ENCODE measurements around the gene CLMP.

The CLMP gene

DNA sequence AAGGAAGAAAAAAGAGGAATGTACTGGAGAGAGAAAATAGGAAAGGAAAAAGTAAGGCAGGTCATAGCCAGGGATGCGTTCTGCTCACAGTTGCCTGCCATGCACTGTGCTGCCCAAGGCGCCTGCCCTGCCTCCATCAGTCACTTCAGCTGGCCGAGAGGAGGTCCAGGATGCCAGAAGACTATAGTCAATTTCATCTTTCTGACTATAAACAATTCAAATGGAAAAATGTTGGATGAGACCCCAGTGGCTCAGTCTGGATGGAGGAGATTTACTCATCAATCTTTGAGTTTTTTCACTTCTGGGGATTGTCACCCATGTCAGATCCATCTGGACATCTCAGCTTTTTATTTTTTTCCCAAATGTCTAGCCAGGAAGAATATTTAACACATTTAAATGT, 36.7 kb upstream of the CLMP start:
- Histone ChIP-seq H3K36me3 (ENCODE audit: insufficient read depth, low read length) (no peaks in the 10 kb centered on the region), H3K27ac (ENCODE audit: low read depth, low read length) (peak overlapping the region; percentile 37), H3K4me1 (ENCODE audit: insufficient read depth, low read length) (peaks cover 51% of the 10 kb centered on the region)

DNA sequence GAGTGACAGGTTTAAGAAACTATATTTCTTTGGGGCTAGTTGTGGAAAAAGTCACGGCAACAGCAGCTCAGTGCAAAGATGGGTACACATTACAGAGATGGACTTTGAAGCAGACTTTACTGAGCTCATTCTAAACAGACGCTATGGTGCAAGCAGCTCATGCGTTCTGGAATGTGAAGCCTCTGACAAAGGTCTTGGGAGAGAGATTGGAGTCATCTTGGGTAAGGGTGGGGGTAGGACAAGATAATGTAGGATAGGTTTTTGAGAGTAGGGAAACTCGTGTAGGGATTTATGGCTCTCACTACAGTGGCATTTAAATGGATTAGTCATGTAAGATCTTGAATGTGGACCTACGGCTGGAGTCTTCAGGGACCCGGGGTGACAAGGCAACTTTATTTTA, 36.2 kb upstream of the CLMP start:
- Histone ChIP-seq H3K4me1 (ENCODE audit: insufficient read depth, low read length) (peaks cover 51% of the 10 kb centered on the region), H3K36me3 (ENCODE audit: insufficient read depth, low read length) (no peaks in the 10 kb centered on the region), H3K9me3 (ENCODE audit: low read length) (no peaks in the 10 kb centered on the region), H3K4me3 (ENCODE audit: low read depth in 1 of 2, low read length in 2 of 2) (no peak overlapping the region), H3K27me3 (ENCODE audit: control insufficient read depth in 1 of 2, insufficient read depth in 2 of 2, low read length in 2 of 2) (no peaks in the 10 kb centered on the region), H3K9ac (ENCODE audit: low read length) (no peak overlapping the region), H3K27ac (ENCODE audit: low read depth, low read length) (peak overlapping the region; percentile 2)

More for the DNA sequence above, 36.7 kb upstream of the CLMP start:
- no peak overlapping the region for H3K4me3 ChIP-seq (ENCODE audit: low read depth in 1 of 2, low read length in 2 of 2)
- no peaks in the 10 kb centered on the region for H3K9me3 ChIP-seq (ENCODE audit: low read length)
- no peak overlapping the region for H3K9ac ChIP-seq (ENCODE audit: low read length)
- H3K27me3 ChIP-seq (ENCODE audit: control insufficient read depth in 1 of 2, insufficient read depth in 2 of 2, low read length in 2 of 2), result no peaks in the 10 kb centered on the region

DNA sequence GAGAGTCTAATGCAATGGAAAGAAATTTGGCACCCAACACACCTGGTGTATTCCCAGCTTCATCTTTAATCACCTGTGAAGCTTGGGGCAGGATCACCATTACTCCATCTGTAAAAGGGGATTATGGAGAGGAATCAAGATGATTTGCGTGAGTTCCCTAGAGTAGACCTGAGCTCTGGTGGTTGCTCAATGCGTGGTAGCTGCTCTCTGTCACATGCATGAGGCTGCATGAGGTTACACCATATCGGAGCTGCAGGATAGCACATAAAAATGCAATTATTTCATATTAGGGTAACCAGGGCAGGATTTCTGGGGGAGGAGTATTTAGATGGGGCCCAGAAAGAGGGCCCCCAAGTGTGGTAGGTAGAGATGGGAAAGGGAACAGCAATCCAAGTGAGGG, 35.3 kb upstream of the CLMP start:
- Histone ChIP-seq H3K9me3 (ENCODE audit: low read length) (no peaks in the 10 kb centered on the region), H3K27ac (ENCODE audit: low read depth, low read length) (no peak overlapping the region), H3K4me3 (ENCODE audit: low read depth in 1 of 2, low read length in 2 of 2) (no peak overlapping the region), H3K4me1 (ENCODE audit: insufficient read depth, low read length) (peaks cover 45% of the 10 kb centered on the region), H3K36me3 (ENCODE audit: insufficient read depth, low read length) (no peaks in the 10 kb centered on the region), H3K9ac (ENCODE audit: low read length) (no peak overlapping the region), H3K27me3 (ENCODE audit: control insufficient read depth in 1 of 2, insufficient read depth in 2 of 2, low read length in 2 of 2) (no peaks in the 10 kb centered on the region)

DNA sequence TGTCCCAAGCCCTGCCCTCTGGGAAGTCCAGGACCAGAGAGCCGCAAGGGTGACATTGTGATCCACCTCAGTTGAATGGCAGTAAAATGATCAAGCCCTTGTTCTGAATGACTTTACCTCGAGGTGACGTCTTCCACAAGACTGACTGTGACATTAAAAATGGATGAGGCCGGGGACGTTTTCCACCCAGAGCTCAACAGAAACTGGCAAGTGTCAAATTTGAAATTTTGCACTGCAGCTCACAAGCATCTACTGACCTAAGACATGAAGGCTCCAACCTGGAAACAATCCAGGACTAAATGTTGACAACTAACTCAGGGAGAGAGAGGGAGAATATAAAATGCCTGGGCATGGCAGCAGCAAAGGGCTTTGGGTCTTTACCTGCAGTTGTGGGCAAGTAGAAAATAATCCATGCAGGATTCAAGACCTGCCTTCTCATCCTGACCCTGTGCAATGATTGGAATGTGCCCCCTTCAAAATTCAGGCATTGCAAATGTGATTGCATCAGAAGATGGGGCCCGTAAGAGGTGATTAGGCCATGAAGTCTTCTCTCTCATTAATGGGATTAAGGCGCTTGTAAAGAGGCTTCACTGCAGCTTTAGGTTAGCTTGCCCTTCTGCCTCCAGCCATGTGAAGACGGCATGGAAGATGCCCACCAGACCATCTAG, 33.6 kb upstream of the CLMP start:
- Histone ChIP-seq H3K9me3 (ENCODE audit: low read length) (no peaks in the 10 kb centered on the region), H3K9ac (ENCODE audit: low read length) (no peak overlapping the region), H3K36me3 (ENCODE audit: insufficient read depth, low read length) (no peaks in the 10 kb centered on the region)

DNA sequence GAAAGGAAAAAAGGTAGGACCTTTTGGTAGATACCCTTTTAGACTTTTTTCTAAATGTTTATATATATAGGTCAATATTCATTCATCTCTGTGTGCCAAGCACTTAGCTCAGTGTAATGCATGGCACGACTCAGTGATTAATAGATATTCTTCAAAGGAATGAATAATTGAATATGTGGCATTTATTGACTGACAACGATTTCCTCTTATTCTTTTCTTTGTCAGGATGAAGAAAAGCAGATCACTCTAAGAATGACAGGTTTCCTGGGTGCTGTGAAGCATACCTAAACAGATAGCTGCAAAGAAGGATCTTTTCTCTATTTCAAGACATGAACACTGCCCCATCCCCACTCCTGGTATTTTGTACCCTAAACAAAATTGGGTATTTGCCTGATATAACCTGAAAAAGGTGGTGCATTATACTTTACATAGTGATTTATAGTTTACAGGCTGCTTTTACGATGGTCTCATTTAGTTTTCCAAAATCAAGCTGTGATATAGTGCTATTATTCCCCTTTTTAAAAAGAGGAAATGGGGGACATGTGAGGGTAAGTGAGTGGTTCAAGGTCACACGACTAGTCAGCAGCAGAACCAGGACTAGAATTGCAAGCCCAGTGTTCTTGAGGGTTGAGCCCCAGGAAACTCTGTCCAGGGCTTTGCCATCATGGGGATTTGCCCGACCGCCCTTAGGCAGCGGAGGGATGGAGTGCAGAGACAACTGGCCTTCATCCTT, 32.9 kb upstream of the CLMP start:
- no peak overlapping the region for H3K9ac ChIP-seq (ENCODE audit: low read length)
- H3K27ac ChIP-seq (ENCODE audit: low read depth, low read length), result no peak overlapping the region
- H3K36me3 ChIP-seq (ENCODE audit: insufficient read depth, low read length), result no peaks in the 10 kb centered on the region
- no peaks in the 10 kb centered on the region for H3K9me3 ChIP-seq (ENCODE audit: low read length)
- H3K27me3 ChIP-seq (ENCODE audit: control insufficient read depth in 1 of 2, insufficient read depth in 2 of 2, low read length in 2 of 2), result no peaks in the 10 kb centered on the region
- peaks cover 30% of the 10 kb centered on the region for H3K4me1 ChIP-seq (ENCODE audit: insufficient read depth, low read length)
- no peak overlapping the region for H3K4me3 ChIP-seq (ENCODE audit: low read depth in 1 of 2, low read length in 2 of 2)

More for the DNA sequence above, 33.6 kb upstream of the CLMP start:
- Histone ChIP-seq H3K27ac (ENCODE audit: low read depth, low read length) (no peak overlapping the region), H3K27me3 (ENCODE audit: control insufficient read depth in 1 of 2, insufficient read depth in 2 of 2, low read length in 2 of 2) (no peaks in the 10 kb centered on the region), H3K4me1 (ENCODE audit: insufficient read depth, low read length) (peaks cover 36% of the 10 kb centered on the region), H3K4me3 (ENCODE audit: low read depth in 1 of 2, low read length in 2 of 2) (no peak overlapping the region)

DNA sequence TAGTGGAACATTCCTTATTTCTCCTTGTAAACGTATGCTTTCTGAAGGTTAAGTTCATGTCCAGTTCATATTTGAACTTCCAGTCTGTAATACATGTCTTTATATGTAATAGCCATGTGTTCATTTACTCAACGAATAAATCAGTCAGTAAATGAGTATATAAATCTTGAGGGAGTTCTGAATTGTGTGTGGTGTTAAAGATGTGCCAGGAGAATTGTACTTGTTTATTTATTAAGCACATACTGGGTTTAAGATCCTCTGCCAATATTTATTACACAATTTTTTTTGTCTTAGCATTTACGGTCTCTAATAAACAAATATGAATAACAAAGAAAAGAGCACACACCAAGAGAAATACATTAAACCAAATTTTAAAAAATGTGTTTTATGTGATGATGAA, 26.5 kb upstream of the CLMP start:
- Histone ChIP-seq H3K4me1 (ENCODE audit: insufficient read depth, low read length) (peaks cover 18% of the 10 kb centered on the region), H3K36me3 (ENCODE audit: insufficient read depth, low read length) (no peaks in the 10 kb centered on the region), H3K27ac (ENCODE audit: low read depth, low read length) (no peak overlapping the region), H3K9ac (ENCODE audit: low read length) (no peak overlapping the region), H3K4me3 (ENCODE audit: low read depth in 1 of 2, low read length in 2 of 2) (no peak overlapping the region), H3K27me3 (ENCODE audit: control insufficient read depth in 1 of 2, insufficient read depth in 2 of 2, low read length in 2 of 2) (no peaks in the 10 kb centered on the region), H3K9me3 (ENCODE audit: low read length) (peaks cover 4% of the 10 kb centered on the region)

DNA sequence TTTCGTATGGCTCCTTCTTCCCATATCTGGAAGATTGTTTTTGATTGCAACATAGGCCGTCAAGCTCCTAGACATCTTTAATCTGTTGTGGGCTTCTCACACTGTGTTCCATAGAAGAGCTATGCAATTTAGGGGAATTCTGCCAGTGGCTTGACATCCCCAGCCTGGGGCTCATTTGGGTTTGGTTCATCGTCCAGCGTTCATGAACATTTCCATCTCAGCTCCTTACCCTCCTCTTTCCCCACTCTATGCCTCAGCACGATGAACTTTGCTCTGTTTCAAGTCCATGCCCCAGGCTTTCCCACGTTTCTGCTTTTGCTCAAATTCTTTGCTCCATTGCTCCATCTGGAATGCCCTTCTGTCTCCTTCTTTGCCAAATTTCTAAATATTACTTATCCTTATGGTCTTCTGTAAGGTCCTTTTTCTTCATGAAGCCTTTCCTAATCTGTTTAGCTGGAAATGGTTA, 26.1 kb upstream of the CLMP start:
- Histone ChIP-seq H3K4me3 (ENCODE audit: low read depth in 1 of 2, low read length in 2 of 2) (no peak overlapping the region), H3K9ac (ENCODE audit: low read length) (no peak overlapping the region), H3K27ac (ENCODE audit: low read depth, low read length) (no peak overlapping the region), H3K9me3 (ENCODE audit: low read length) (peaks cover 4% of the 10 kb centered on the region), H3K4me1 (ENCODE audit: insufficient read depth, low read length) (peaks cover 18% of the 10 kb centered on the region), H3K27me3 (ENCODE audit: control insufficient read depth in 1 of 2, insufficient read depth in 2 of 2, low read length in 2 of 2) (no peaks in the 10 kb centered on the region), H3K36me3 (ENCODE audit: insufficient read depth, low read length) (no peaks in the 10 kb centered on the region)

DNA sequence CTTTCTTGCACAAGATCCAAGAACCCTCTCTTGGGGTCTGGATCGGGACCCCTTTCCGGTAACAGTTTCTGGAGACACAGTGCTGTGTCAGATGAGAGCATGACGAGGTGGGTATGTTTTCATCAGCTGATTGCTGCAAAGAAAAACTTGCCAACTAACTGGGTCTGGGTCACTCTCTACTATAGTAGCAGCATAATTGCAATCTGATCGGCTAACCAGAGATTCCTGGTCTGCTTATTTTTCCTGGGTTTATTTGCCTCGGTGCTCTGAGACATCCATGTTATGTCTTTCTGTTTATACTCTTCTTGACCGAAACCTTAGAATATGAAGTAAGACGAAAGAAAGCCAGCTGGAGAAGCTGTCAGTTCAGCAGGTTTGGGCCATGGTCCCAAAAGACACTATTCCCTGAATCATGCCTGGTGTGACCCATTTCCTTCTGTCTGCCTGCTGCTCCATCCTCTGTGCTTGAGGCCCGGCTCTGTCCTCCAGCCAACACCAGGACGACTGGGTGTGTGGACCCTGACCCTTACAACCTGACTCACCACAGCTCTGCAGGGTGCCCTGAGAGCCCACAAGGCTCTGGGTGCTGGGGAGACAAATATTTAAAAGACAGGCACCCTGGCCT, 24.1 kb upstream of the CLMP start:
- peaks cover 4% of the 10 kb centered on the region for H3K9me3 ChIP-seq (ENCODE audit: low read length)
- H3K9ac ChIP-seq (ENCODE audit: low read length), result no peak overlapping the region
- peaks cover 18% of the 10 kb centered on the region for H3K4me1 ChIP-seq (ENCODE audit: insufficient read depth, low read length)
- H3K36me3 ChIP-seq (ENCODE audit: insufficient read depth, low read length), result no peaks in the 10 kb centered on the region
- peak overlapping the region; percentile 16 for H3K27ac ChIP-seq (ENCODE audit: low read depth, low read length)
- H3K27me3 ChIP-seq (ENCODE audit: control insufficient read depth in 1 of 2, insufficient read depth in 2 of 2, low read length in 2 of 2), result no peaks in the 10 kb centered on the region
- H3K4me3 ChIP-seq (ENCODE audit: low read depth in 1 of 2, low read length in 2 of 2), result no peak overlapping the region

DNA sequence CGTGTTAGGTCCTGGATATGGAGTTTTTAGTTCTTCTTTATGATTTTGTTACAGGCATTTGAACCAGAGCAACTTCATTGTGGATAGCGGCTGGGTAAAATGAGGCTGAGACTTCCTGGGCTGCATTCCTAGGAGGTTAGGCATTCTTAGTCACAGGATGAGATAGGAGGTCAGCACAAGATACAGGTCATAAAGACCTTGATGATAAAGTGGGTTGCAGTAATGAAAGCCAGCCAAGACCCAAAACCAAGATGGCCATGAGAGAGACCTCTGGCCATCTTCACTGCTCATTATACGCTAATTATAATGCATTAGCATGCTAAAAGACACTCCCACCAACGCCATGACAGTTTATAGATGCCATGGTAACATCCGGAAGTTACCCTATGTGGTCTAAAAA, 23.4 kb upstream of the CLMP start:
- H3K9me3 ChIP-seq (ENCODE audit: low read length), result peaks cover 4% of the 10 kb centered on the region
- H3K4me3 ChIP-seq (ENCODE audit: low read depth in 1 of 2, low read length in 2 of 2), result no peak overlapping the region
- H3K27me3 ChIP-seq (ENCODE audit: control insufficient read depth in 1 of 2, insufficient read depth in 2 of 2, low read length in 2 of 2), result no peaks in the 10 kb centered on the region
- H3K4me1 ChIP-seq (ENCODE audit: insufficient read depth, low read length), result peaks cover 18% of the 10 kb centered on the region
- H3K36me3 ChIP-seq (ENCODE audit: insufficient read depth, low read length), result no peaks in the 10 kb centered on the region
- no peak overlapping the region for H3K9ac ChIP-seq (ENCODE audit: low read length)
- peak overlapping the region; percentile 16 for H3K27ac ChIP-seq (ENCODE audit: low read depth, low read length)

DNA sequence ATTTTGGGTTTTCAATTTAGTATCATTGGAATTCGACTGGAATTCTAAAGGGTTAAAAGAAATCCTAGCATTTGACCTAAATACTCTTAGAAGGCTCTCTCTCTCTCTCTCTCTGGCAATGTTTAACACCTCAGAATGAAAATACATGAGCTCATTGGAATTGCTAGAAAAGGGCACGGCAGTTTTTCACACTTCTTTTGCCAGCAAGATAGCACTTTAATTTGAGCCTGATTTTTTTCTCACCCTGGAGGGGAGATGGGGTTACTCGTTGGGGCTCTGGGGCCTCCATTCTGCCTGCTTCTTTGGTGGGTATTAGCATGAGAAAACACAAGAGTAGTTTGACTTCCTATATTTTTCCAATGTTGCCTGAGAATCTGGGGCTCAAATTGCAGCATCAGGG, 22.8 kb upstream of the CLMP start:
- Histone ChIP-seq H3K4me3 (ENCODE audit: low read depth in 1 of 2, low read length in 2 of 2) (no peak overlapping the region), H3K4me1 (ENCODE audit: insufficient read depth, low read length) (peaks cover 18% of the 10 kb centered on the region), H3K9me3 (ENCODE audit: low read length) (peaks cover 4% of the 10 kb centered on the region), H3K9ac (ENCODE audit: low read length) (no peak overlapping the region), H3K27ac (ENCODE audit: low read depth, low read length) (no peak overlapping the region), H3K36me3 (ENCODE audit: insufficient read depth, low read length) (no peaks in the 10 kb centered on the region), H3K27me3 (ENCODE audit: control insufficient read depth in 1 of 2, insufficient read depth in 2 of 2, low read length in 2 of 2) (no peaks in the 10 kb centered on the region)

DNA sequence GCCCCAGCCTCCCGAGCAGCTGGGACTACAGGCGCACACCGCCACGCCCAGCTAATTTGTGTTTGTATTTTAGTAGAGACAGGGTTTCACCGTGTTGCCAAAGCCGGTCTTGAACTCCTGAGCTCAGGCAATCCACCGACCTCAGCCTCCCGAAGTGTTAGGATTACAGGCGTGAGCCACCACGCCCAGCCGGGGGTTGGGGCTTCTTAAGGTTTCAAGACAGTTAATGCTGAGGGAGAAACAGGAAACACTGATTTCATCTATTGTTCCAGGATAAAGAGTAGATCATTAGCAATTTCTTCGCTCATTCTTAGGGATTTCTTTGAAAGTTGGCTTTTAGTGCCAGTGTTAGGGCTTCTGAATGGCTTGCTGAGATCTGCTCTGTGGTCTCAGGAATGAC, 21.2 kb upstream of the CLMP start:
- Histone ChIP-seq H3K4me1 (ENCODE audit: insufficient read depth, low read length) (peaks cover 23% of the 10 kb centered on the region), H3K36me3 (ENCODE audit: insufficient read depth, low read length) (no peaks in the 10 kb centered on the region), H3K4me3 (ENCODE audit: low read depth in 1 of 2, low read length in 2 of 2) (no peak overlapping the region), H3K9ac (ENCODE audit: low read length) (no peak overlapping the region), H3K27me3 (ENCODE audit: control insufficient read depth in 1 of 2, insufficient read depth in 2 of 2, low read length in 2 of 2) (no peaks in the 10 kb centered on the region), H3K9me3 (ENCODE audit: low read length) (no peaks in the 10 kb centered on the region), H3K27ac (ENCODE audit: low read depth, low read length) (no peak overlapping the region)
